ENCODE measurements around the gene TNIP1.

The TNIP1 gene

GRCh38 chr5:151080613-151081430, at the start of gene TNIP1:
TNIP1 (minus strand) TSS chr5:151081034; CDS start chr5:151065095, 15,939 bp downstream.
- peak; percentile 90 for DNase-seq (ENCODE audit: low read depth)

GRCh38 chr5:151130235-151130921, 49.5 kb upstream of the TNIP1 start:
- no peak for DNase-seq (ENCODE audit: low read depth)

- no peak for DNase-seq (ENCODE audit: low read depth)
These were observed 48.0 kb upstream of the TNIP1 start for GRCh38 chr5:151128817-151129216.

GRCh38 chr5:151127926-151128325, 47.1 kb upstream of the TNIP1 start:
- no peak for DNase-seq (ENCODE audit: low read depth)

GRCh38 chr5:151126199-151126645, 45.4 kb upstream of the TNIP1 start:
- DNase-seq (ENCODE audit: low read depth), result peak; percentile 31

GRCh38 chr5:151125421-151125820, 44.6 kb upstream of the TNIP1 start:
- DNase-seq (ENCODE audit: low read depth), result no peak

- no peak for DNase-seq (ENCODE audit: low read depth)
These were observed 43.3 kb upstream of the TNIP1 start for GRCh38 chr5:151123897-151124751.

GRCh38 chr5:151122828-151123227, 42.0 kb upstream of the TNIP1 start:
- DNase-seq (ENCODE audit: low read depth), result no peak

- DNase-seq (ENCODE audit: low read depth), result no peak
These were observed 40.8 kb upstream of the TNIP1 start for GRCh38 chr5:151121665-151122064.

- DNase-seq (ENCODE audit: low read depth), result no peak
These were observed 40.3 kb upstream of the TNIP1 start for GRCh38 chr5:151121095-151121494.

GRCh38 chr5:151118913-151119575, 38.2 kb upstream of the TNIP1 start:
- DNase-seq (ENCODE audit: low read depth), result no peak

GRCh38 chr5:151115272-151115905, 34.6 kb upstream of the TNIP1 start:
- DNase-seq (ENCODE audit: low read depth), result peak; percentile 43

- no peak for DNase-seq (ENCODE audit: low read depth)
These were observed 32.8 kb upstream of the TNIP1 start for GRCh38 chr5:151113651-151114050.

- no peak for DNase-seq (ENCODE audit: low read depth)
These were observed 30.2 kb upstream of the TNIP1 start for GRCh38 chr5:151110992-151111391.

- DNase-seq (ENCODE audit: low read depth), result no peak
These were observed 29.4 kb upstream of the TNIP1 start for GRCh38 chr5:151110122-151110681.

GRCh38 chr5:151108566-151108965, 27.7 kb upstream of the TNIP1 start:
- no peak for DNase-seq (ENCODE audit: low read depth)

GRCh38 chr5:151107738-151108520, 27.1 kb upstream of the TNIP1 start:
- no peak for DNase-seq (ENCODE audit: low read depth)

- DNase-seq (ENCODE audit: low read depth), result no peak
These were observed 26.2 kb upstream of the TNIP1 start for GRCh38 chr5:151107084-151107483.

- DNase-seq (ENCODE audit: low read depth), result no peak
These were observed 25.7 kb upstream of the TNIP1 start for GRCh38 chr5:151106509-151106908.

- no peak for DNase-seq (ENCODE audit: low read depth)
These were observed 25.2 kb upstream of the TNIP1 start for GRCh38 chr5:151106043-151106442.
